Right lobe of liver (tissue), 6 donors: ENCODE results near the gene PDHA2. TPM values are rescaled to one million over a fixed set of nuclear protein-coding genes. Genes with fewer than 3 reads are reported as not detected.
"Not testable (repeated sequence)": the region's sequence is repeated elsewhere in the genome, so short reads cannot be mapped to it uniquely, and the experiment has no call there.

Experiments used
- ATAC-seq, 4 donors: fragments of 200-7000 bp; cut with Tn5 transposase; one replicate each; pipeline ENCODE4 v1.9.1; 2020; ENCODE audit warnings: mild to moderate bottlenecking in 4 of 4, moderate library complexity in 4 of 4
- DNase-seq, 3 donors: peaks; one replicate each; pipeline ENCODE4 v3.0.0-alpha.2; 2020
- H3K27ac ChIP-seq, 3 donors: fragments of 200-600 bp; one replicate each; pipeline ENCODE4 v1.8.0; 2022
- H3K27me3 ChIP-seq, 2 donors: fragments of 200-600 bp; one replicate each; pipeline ENCODE4 v1.8.0; 2022
- H3K36me3 ChIP-seq, 4 donors: fragments of 200-600 bp; sonication (generic) in 1 of 4; one replicate each; pipeline versions ENCODE4 v1.5.1 to v1.8.0; 2017 to 2022; ENCODE audit warnings: control low read depth in 1 of 4
- H3K4me1 ChIP-seq, 4 donors: fragments of 200-600 bp; sonication (generic) in 1 of 4; one replicate each; pipeline versions ENCODE4 v1.5.1 to v1.8.0; 2017 to 2022; ENCODE audit warnings: control low read depth in 1 of 4
- H3K4me3 ChIP-seq, 3 donors: fragments of 200-600 bp; one replicate each; pipeline ENCODE4 v1.8.0; 2022
- H3K9me3 ChIP-seq, 4 donors: fragments of 200-600 bp; sonication (generic) in 1 of 4; one replicate each; pipeline versions ENCODE4 v1.5.1 to v1.8.0; 2017 to 2022; ENCODE audit warnings: control low read depth in 1 of 4
- CTCF ChIP-seq, 4 donors: fragments of 200-600 bp in 3 of 4; fragments of 450-650 bp in 1 of 4; IDR thresholded peaks; one replicate each; pipeline versions ENCODE4 v1.5.1 to v1.8.0; 2016 to 2022; ENCODE audit warnings: antibody characterized with exemption in 4 of 4, mild to moderate bottlenecking in 2 of 4
- POLR2A ChIP-seq: fragments of 450-650 bp; IDR thresholded peaks from one replicate; pipeline ENCODE4 v1.6.1; 2017; ENCODE audit warnings: antibody characterized with exemption, mild to moderate bottlenecking
- WGBS: methylation state at CpG from one replicate; pipeline ENCODE4 v1.1.6; 2018; ENCODE audit warnings: low coverage, low lambda C conversion rate; ENCODE audit not compliant: insufficient coverage; ENCODE audit errors: missing lambda C conversion rate; 5-methylcytosine and 5-hydroxymethylcytosine counted together
- intact Hi-C, 2 donors: fragments of 100-400 bp; cut with DNase I; formaldehyde crosslinking; loops; one replicate each; pipeline versions ENCODE4 v1.11.2 to v1.14.1; 2022
- total RNA-seq, 6 experiments: library from RNA; depleted of rRNA in 2 of 6; stranded (reverse); fragments of >200 nt in 2 of 6; fragmentation: NEBNext Ultra II Directional in 3 of 6; extraction: Animal tissue kit (Norgen Biotek cat#: 25700) in 3 of 6; gene quantifications; one replicate each; pipeline versions ENCODE4 v1.1.0 to v1.2.4, GENCODE V29; 2016 to 2023
- donor health status: DM: no; HTN: yes; CAD: no.
- donor health status: DM: no; HTN: no; CAD: no.
- donor health status: DM: no; HTN: no; CAD: no.
- donor health status: DM: no; HTN: yes; CAD: no.
- donor health status: DM: no; HTN: yes; CAD: no.

PDHA2 gene
- total RNA-seq, 6 experiments from 2014 or later: not detected

DNA sequence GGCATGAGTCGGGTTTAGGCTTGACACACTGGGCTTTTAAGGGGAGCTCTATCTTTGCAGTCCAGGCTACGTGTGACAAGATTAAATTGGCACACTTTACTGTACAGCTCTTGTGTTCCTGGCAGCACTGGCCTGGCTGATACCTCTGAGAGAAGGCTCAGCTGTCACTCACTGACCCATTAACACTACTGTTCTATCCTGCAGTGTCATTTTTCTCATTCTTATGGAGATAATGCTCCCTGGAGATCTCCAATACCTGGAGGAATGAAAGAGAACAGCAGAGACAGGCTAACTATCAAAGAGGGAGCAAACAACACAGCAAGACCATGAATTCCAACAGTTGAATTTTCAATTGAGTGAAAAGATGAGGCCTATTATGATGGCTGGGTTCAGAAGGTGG, 1.7 kb upstream of the PDHA2 start:
- H3K27ac ChIP-seq: no peak overlapping the region
- no peaks in the 10 kb centered on the region for H3K27me3 ChIP-seq
- ATAC-seq (no peak), DNase-seq (no peak)
- no peaks in the 10 kb centered on the region for H3K9me3 ChIP-seq
- no peak overlapping the region for H3K4me3 ChIP-seq
- H3K4me1 ChIP-seq: no peaks in the 10 kb centered on the region
- TF ChIP-seq CTCF (IDR thresholded peaks at IDR 0.05): no peak
- no peak for TF ChIP-seq POLR2A
- WGBS: 36% methylated on average over 2 of the region's 2 CpGs
- intact Hi-C loops: no loop called here
- H3K36me3 ChIP-seq: no peaks in the 10 kb centered on the region

DNA sequence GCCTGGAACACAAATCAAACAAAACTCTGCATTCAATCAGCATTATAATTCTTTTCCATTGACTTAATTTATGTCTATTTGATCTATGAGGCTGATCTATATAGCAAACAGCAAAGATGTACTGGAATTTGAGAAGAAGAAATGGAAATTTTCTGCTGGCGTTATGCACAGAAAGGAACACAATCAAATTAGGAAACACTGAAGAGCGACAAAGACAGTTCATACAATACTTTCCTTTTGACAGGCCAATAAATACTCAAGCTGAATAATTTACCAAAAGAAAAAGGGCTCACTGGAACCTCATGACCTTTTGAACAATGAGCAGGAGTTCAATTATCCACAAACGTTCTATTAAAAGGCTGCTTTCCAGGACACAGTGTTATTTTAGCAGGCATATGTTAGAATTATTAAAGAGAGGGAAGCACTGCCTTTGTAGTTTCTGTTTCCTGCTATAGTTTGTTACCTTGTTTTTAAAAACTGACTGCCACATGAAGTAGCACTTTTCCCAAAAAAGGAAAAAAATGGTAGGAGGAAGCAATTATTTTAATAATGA, 8.1 kb downstream of the PDHA2 start:
- ATAC-seq (no peak), DNase-seq (no peak)
- WGBS: 29% methylated on average over 3 of the region's 3 CpGs
- no peaks in the 10 kb centered on the region for H3K4me1 ChIP-seq
- H3K27me3 ChIP-seq: no peaks in the 10 kb centered on the region
- TF ChIP-seq CTCF (IDR thresholded peaks at IDR 0.05): no peak
- TF ChIP-seq POLR2A: no peak
- no peak overlapping the region for H3K4me3 ChIP-seq
- H3K9me3 ChIP-seq: no peaks in the 10 kb centered on the region
- no peak overlapping the region for H3K27ac ChIP-seq
- H3K36me3 ChIP-seq: no peaks in the 10 kb centered on the region
- intact Hi-C loops: no loop called here

DNA sequence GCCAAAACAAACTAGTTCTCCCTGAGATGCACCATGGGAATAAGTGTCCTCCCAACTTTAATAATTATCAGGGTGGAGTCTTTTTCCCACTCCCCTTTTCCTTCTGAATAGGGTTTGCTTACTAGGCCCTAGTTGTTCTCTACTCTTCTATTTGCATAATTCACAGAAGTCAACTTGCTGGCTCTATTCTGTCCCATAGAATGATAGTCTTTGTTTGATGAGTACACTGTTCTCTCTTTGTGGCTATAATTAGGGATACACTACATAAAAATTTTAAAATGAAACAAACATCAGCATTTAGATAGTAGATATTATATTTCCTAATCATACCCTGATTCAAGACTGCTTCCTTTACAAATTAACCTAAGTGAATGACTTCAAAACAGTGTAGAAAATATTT, 10.3 kb downstream of the PDHA2 start:
- no peak for DNase-seq
- Histone ChIP-seq H3K27me3 (no peaks in the 10 kb centered on the region), H3K4me1 (no peaks in the 10 kb centered on the region), H3K4me3 (no peak overlapping the region), H3K27ac (no peak overlapping the region), H3K9me3 (no peaks in the 10 kb centered on the region), H3K36me3 (no peaks in the 10 kb centered on the region)
- intact Hi-C loops: no loop called here
- no peak for ATAC-seq
- no peak for TF ChIP-seq POLR2A
- TF ChIP-seq CTCF (IDR thresholded peaks at IDR 0.05): no peak

- intact Hi-C loops: no loop called here
- H3K27me3 ChIP-seq: no peaks in the 10 kb centered on the region
- no peaks in the 10 kb centered on the region for H3K4me1 ChIP-seq
- no peaks in the 10 kb centered on the region for H3K36me3 ChIP-seq
- no peak for DNase-seq
- WGBS: 43% methylated on average over 1 of the region's 1 CpG
- ATAC-seq: no peak
- no peaks in the 10 kb centered on the region for H3K9me3 ChIP-seq
- H3K27ac ChIP-seq: no peak overlapping the region
- no peak overlapping the region for H3K4me3 ChIP-seq
- TF ChIP-seq CTCF (IDR thresholded peaks at IDR 0.05): no peak
- no peak for TF ChIP-seq POLR2A
These were observed 17.9 kb downstream of the PDHA2 start for GRCh38 chr4:95857761-95858160.

DNA sequence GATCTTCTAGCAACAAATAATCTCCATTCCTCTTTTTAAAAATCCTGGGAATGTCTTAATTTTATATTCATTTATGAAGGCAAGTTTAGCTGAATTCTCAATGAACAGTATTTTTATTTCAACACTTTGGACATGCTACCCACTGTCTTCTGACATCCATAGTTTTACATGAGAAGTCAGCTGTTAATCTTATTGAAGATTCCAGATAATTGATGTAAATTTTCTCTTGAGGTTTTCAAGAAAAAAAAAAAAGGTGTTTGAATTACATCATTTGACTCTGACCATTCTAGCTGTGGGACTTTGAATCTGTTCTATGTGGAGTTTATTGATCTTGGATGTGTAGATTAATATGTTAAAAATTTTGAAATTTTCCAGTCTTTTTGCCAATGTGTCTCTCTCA, 28.0 kb downstream of the PDHA2 start:
- no peak for DNase-seq
- Histone ChIP-seq H3K4me1 (no peaks in the 10 kb centered on the region), H3K9me3 (peaks cover 0 to 9% (median 0%) of the 10 kb centered on the region in 4 donors), H3K27ac (no peak overlapping the region), H3K36me3 (no peaks in the 10 kb centered on the region), H3K27me3 (no peaks in the 10 kb centered on the region), H3K4me3 (no peak overlapping the region)
- no peak for TF ChIP-seq POLR2A
- TF ChIP-seq CTCF (IDR thresholded peaks at IDR 0.05): no peak
- no peak for ATAC-seq
- intact Hi-C loops: no loop called here

DNA sequence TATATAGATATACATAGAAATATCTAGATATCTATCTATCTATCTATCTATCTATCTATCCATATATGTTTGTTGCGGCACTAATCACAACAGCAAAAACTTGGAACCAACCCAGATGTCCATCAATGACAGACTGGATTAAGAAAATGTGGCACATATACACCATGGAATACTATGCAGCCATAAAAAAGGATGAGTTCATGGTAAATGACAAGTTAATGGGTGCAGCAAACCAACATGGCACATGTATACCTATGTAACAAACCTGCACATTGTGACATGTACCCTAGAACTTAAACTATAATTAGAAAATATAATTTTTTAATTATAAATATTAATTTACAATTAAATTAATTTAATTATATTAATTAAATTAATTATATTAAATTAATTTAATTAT, 29.5 kb downstream of the PDHA2 start:
- H3K36me3 ChIP-seq, H3K4me1 ChIP-seq, DNase-seq, intact Hi-C loops, H3K4me3 ChIP-seq, H3K27me3 ChIP-seq, H3K27ac ChIP-seq, ATAC-seq, H3K9me3 ChIP-seq: not testable (repeated sequence)
- WGBS: 100% methylated on average over 1 of the region's 1 CpG
